ENCODE data around the gene S100A11.

- no peak for TF ChIP-seq HDAC3 (IDR thresholded peaks at IDR 0.05; ENCODE audit: borderline replicate concordance, partially characterized antibody)
- TF ChIP-seq TAF1 (IDR thresholded peaks at IDR 0.05; ENCODE audit: control insufficient read depth, extremely low read depth, insufficient read depth, low read length, severe bottlenecking), result no peak
- no peak for TF ChIP-seq CTCF (IDR thresholded peaks at IDR 0.05 in 2 of 3, conservative IDR thresholded peaks at IDR 0.05 in 1 of 3; ENCODE audit: insufficient read depth in 2 of 3, low read depth in 1 of 3, low read length in 3 of 3)
- TF ChIP-seq PKNOX1 (IDR thresholded peaks at IDR 0.05), result no peak
- no peak for TF ChIP-seq ZNF449 (CRISPR knock-in tag; IDR thresholded peaks at IDR 0.05)
- no peak for TF ChIP-seq IRF2 (CRISPR knock-in tag; IDR thresholded peaks at IDR 0.05)
- TF ChIP-seq SMARCB1 (IDR thresholded peaks at IDR 0.05; ENCODE audit: insufficient read length, low read depth), result no peak
- TF ChIP-seq NFYB (IDR thresholded peaks at IDR 0.05; ENCODE audit: extremely low read depth, insufficient read length), result no peak
- TF ChIP-seq POLR2AphosphoS5 (IDR thresholded peaks at IDR 0.05; ENCODE audit: control insufficient read depth, insufficient read depth, low read depth, low read length), result no peak
- no peak for TF ChIP-seq E2F1 (CRISPR knock-in tag; IDR thresholded peaks at IDR 0.05)
- TF ChIP-seq RCOR1 (IDR thresholded peaks at IDR 0.05; ENCODE audit: borderline replicate concordance in 1 of 2, low read depth in 2 of 2, low read length in 2 of 2), result no peak
These were observed 2.1 kb upstream of the S100A11 start for GRCh38 chr1:152038871-152039270.
